ENCODE measurements around the gene RRM2.
"Not testable (repeated sequence)": the region's sequence is repeated elsewhere in the genome, so short reads cannot be mapped to it uniquely, and the experiment has no call there.

RRM2 gene

GRCh38 chr2:10089565-10090190, 32.9 kb upstream of the RRM2 start:
- no peak for TF ChIP-seq CTCF (IDR thresholded peaks at IDR 0.05)
- Histone ChIP-seq H3K36me3 (ENCODE audit: control insufficient read depth, insufficient read depth, low read length) (no peaks in the 10 kb centered on the region), H3K4me2 (ENCODE audit: low read length) (no peak overlapping the region), H3K27me3 (ENCODE audit: control insufficient read depth, insufficient read depth, low read length) (no peaks in the 10 kb centered on the region), H3K27ac (no peak overlapping the region), H3K9me3 (ENCODE audit: control insufficient read depth, low read length) (no peaks in the 10 kb centered on the region), H3K79me2 (no peaks in the 10 kb centered on the region), H3K4me1 (no peaks in the 10 kb centered on the region), H2AFZ (no peak overlapping the region), H3K9ac (no peak overlapping the region), H3K4me3 (ENCODE audit: low read depth, low read length) (no peak overlapping the region)

- Histone ChIP-seq H2AFZ (peak overlapping the region; percentile 54), H3K79me2 (no peaks in the 10 kb centered on the region), H3K9me3 (ENCODE audit: control insufficient read depth, low read length) (no peaks in the 10 kb centered on the region), H3K4me2 (ENCODE audit: low read length) (peak overlapping the region; percentile 51), H3K4me3 (ENCODE audit: low read depth, low read length) (no peak overlapping the region), H3K36me3 (ENCODE audit: control insufficient read depth, insufficient read depth, low read length) (no peaks in the 10 kb centered on the region), H3K9ac (no peak overlapping the region), H3K4me1 (no peaks in the 10 kb centered on the region), H3K27me3 (ENCODE audit: control insufficient read depth, insufficient read depth, low read length) (no peaks in the 10 kb centered on the region), H3K27ac (no peak overlapping the region)
- no peak for TF ChIP-seq CTCF (IDR thresholded peaks at IDR 0.05)
Measured at GRCh38 chr2:10091182-10091888, 31.2 kb upstream of the RRM2 start.

GRCh38 chr2:10091889-10092244, 30.7 kb upstream of the RRM2 start:
- H3K9ac ChIP-seq; H3K27ac ChIP-seq; H3K4me2 ChIP-seq (ENCODE audit: low read length); H3K36me3 ChIP-seq (ENCODE audit: control insufficient read depth, insufficient read depth, low read length); H3K9me3 ChIP-seq (ENCODE audit: control insufficient read depth, low read length); H3K27me3 ChIP-seq (ENCODE audit: control insufficient read depth, insufficient read depth, low read length); H3K79me2 ChIP-seq; H2AFZ ChIP-seq; H3K4me1 ChIP-seq; H3K4me3 ChIP-seq (ENCODE audit: low read depth, low read length): not testable (repeated sequence)

- no peak overlapping the region for H3K4me2 ChIP-seq (ENCODE audit: low read length)
- no peak for TF ChIP-seq CTCF (IDR thresholded peaks at IDR 0.05)
- no peaks in the 10 kb centered on the region for H3K9me3 ChIP-seq (ENCODE audit: control insufficient read depth, low read length)
- H3K9ac ChIP-seq = no peak overlapping the region
- H3K4me3 ChIP-seq (ENCODE audit: low read depth, low read length) = no peak overlapping the region
- H3K27me3 ChIP-seq (ENCODE audit: control insufficient read depth, insufficient read depth, low read length) = no peaks in the 10 kb centered on the region
- no peak overlapping the region for H3K27ac ChIP-seq
- H2AFZ ChIP-seq = no peak overlapping the region
- H3K4me1 ChIP-seq = no peaks in the 10 kb centered on the region
- no peaks in the 10 kb centered on the region for H3K36me3 ChIP-seq (ENCODE audit: control insufficient read depth, insufficient read depth, low read length)
- H3K79me2 ChIP-seq = no peaks in the 10 kb centered on the region
Measured at GRCh38 chr2:10094271-10094814, 28.2 kb upstream of the RRM2 start.

GRCh38 chr2:10095175-10095574, 27.4 kb upstream of the RRM2 start:
- TF ChIP-seq CTCF (IDR thresholded peaks at IDR 0.05) = no peak
- H3K9ac ChIP-seq = no peak overlapping the region
- H3K36me3 ChIP-seq (ENCODE audit: control insufficient read depth, insufficient read depth, low read length) = no peaks in the 10 kb centered on the region
- H3K79me2 ChIP-seq = no peaks in the 10 kb centered on the region
- no peaks in the 10 kb centered on the region for H3K4me1 ChIP-seq
- H2AFZ ChIP-seq = no peak overlapping the region
- H3K4me2 ChIP-seq (ENCODE audit: low read length) = no peak overlapping the region
- no peaks in the 10 kb centered on the region for H3K9me3 ChIP-seq (ENCODE audit: control insufficient read depth, low read length)
- no peak overlapping the region for H3K27ac ChIP-seq
- no peak overlapping the region for H3K4me3 ChIP-seq (ENCODE audit: low read depth, low read length)
- H3K27me3 ChIP-seq (ENCODE audit: control insufficient read depth, insufficient read depth, low read length) = no peaks in the 10 kb centered on the region

Data from parathyroid adenoma (tissue), 2 donors.